Measurements from ENCODE around the gene FRMD4B. TPM values are rescaled to one million over a fixed set of nuclear protein-coding genes. Genes with fewer than 3 reads are reported as not detected.

Gene FRMD4B
- total RNA-seq, 1 donor from 2014 or later = 53.5 TPM

DNA sequence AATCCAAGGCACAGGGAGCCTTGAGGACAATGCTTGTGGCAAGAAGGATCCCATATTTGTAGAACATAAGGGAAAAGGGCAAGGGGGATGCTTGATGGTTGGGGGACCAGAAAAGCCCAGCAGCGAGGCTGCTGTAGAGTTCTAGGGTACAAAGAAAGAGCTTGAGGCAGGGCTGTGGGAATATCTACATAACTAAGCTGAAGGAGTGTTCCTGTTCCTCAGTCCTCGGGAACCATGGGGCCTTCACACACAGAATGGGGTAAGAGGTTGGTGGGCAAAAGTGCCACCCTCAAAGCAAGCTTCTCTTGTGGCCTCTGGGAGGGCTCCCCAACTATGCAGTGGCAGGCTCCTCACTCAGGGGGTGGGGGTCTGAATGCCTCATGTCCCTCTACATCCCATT lies 6.5 kb upstream of the FRMD4B start:
- Histone ChIP-seq H3K4me1 (no peaks in the 10 kb centered on the region), H3K9me3 (no peaks in the 10 kb centered on the region), H3K36me3 (no peaks in the 10 kb centered on the region), H3K27me3 (no peaks in the 10 kb centered on the region), H3K4me3 (no peak overlapping the region), H3K27ac (no peak overlapping the region)
- TF ChIP-seq POLR2A (IDR thresholded peaks at IDR 0.05) = no peak
- TF ChIP-seq POLR2AphosphoS5 (IDR thresholded peaks at IDR 0.05; ENCODE audit: insufficient read depth in 1 of 2, low read depth in 1 of 2) = no peak
- TF ChIP-seq, protein P1, sequence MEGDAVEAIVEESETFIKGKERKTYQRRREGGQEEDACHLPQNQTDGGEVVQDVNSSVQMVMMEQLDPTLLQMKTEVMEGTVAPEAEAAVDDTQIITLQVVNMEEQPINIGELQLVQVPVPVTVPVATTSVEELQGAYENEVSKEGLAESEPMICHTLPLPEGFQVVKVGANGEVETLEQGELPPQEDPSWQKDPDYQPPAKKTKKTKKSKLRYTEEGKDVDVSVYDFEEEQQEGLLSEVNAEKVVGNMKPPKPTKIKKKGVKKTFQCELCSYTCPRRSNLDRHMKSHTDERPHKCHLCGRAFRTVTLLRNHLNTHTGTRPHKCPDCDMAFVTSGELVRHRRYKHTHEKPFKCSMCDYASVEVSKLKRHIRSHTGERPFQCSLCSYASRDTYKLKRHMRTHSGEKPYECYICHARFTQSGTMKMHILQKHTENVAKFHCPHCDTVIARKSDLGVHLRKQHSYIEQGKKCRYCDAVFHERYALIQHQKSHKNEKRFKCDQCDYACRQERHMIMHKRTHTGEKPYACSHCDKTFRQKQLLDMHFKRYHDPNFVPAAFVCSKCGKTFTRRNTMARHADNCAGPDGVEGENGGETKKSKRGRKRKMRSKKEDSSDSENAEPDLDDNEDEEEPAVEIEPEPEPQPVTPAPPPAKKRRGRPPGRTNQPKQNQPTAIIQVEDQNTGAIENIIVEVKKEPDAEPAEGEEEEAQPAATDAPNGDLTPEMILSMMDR (IDR thresholded peaks at IDR 0.05) = no peak
- intact Hi-C loops (cut with DNase I) = no loop called here
- DNase-seq (ENCODE audit: extremely low spot score in 2 of 2) = no peak

DNA sequence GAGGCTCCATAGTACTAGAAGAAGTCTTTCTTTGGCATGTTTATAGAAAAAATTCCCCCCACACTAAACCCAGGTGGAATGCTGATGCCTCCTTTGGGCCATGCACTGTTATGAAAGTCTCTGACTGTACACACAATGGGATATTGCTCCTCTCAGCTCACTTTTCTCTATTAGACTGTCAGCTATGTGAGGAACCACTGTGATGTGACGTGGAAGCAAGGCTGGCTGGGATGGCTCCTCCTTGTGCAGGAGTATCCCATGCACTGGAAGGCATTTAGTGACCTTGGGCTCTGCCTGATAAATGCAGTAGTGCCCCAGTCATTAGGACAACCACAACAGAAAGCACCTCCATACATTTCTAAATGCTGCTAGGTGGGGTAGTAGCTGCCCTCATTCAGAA lies 5.7 kb upstream of the FRMD4B start:
- no peaks in the 10 kb centered on the region for H3K36me3 ChIP-seq
- no peak for DNase-seq (ENCODE audit: extremely low spot score in 2 of 2)
- intact Hi-C loops (cut with DNase I) = no loop called here
- no peaks in the 10 kb centered on the region for H3K27me3 ChIP-seq
- H3K9me3 ChIP-seq = no peaks in the 10 kb centered on the region
- TF ChIP-seq POLR2A (IDR thresholded peaks at IDR 0.05) (no peak), POLR2AphosphoS5 (IDR thresholded peaks at IDR 0.05; ENCODE audit: insufficient read depth in 1 of 2, low read depth in 1 of 2) (no peak)
- TF ChIP-seq, protein P1 (IDR thresholded peaks at IDR 0.05) = no peak
- H3K4me1 ChIP-seq = peaks cover 4% of the 10 kb centered on the region
- no peak overlapping the region for H3K4me3 ChIP-seq
- H3K27ac ChIP-seq = no peak overlapping the region

DNA sequence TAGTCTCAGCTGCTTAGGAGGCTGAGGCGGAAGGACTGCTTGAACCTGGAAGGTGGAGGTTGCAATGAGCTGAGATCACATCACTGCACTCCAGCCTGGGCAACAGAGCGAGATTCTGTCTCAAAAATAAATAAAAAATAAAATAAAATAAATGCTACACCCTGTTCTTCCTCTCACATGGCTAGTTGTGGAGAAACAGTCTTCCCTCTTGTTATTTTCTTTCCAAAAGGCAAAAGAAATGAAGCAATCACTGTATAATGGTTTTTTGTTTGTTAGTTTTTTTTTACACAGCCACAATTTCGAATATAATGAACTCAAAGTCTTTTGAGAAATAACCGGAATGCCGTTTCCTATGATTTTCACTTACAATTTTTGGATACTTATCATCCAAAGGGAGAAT lies 4.9 kb upstream of the FRMD4B start:
- H3K4me3 ChIP-seq = no peak overlapping the region
- no peak for TF ChIP-seq POLR2A (IDR thresholded peaks at IDR 0.05)
- TF ChIP-seq, protein P1 (IDR thresholded peaks at IDR 0.05) = no peak
- TF ChIP-seq POLR2AphosphoS5 (IDR thresholded peaks at IDR 0.05; ENCODE audit: insufficient read depth in 1 of 2, low read depth in 1 of 2) = no peak
- no peaks in the 10 kb centered on the region for H3K27me3 ChIP-seq
- H3K27ac ChIP-seq = no peak overlapping the region
- DNase-seq (ENCODE audit: extremely low spot score in 2 of 2) = no peak
- intact Hi-C loops (cut with DNase I) = no loop called here
- H3K9me3 ChIP-seq = no peaks in the 10 kb centered on the region
- H3K36me3 ChIP-seq = no peaks in the 10 kb centered on the region
- H3K4me1 ChIP-seq = peaks cover 12% of the 10 kb centered on the region

DNA sequence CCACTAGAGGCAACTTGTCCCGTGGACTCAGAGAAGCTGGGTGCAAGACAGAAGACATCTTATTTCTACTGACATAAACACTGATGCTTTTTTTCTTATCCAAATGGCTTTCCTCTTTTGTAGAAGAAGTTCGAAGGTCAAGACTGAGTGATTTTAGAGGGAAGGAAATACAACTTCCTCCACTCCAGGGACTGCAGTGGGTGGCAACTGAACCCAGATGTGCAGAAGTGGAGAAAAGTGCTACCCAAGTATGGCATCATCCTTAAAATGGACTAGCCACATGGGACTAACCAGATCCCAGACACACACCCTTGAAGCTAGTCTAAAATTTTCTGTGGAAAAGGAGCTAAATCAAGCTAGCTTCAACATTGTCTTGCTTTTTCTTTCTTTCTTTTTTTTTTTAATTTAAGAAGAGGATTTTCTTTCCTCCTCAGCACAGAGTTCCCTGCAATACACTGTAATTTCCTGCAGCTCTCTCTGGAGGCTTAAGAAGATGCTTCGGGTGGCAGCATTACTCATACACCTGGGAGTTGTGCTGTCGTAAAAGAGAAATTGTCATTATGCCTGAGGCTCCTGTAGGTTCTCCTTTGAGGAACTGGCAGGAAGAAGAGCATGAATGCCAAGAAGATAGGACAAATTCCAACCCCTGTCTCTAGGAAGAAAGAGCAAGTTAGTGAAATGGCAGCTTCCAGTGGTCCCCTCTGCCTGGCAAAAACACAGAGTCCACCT lies 3.8 kb upstream of the FRMD4B start:
- no peaks in the 10 kb centered on the region for H3K36me3 ChIP-seq
- H3K4me1 ChIP-seq = peaks cover 17% of the 10 kb centered on the region
- H3K4me3 ChIP-seq = no peak overlapping the region
- no peaks in the 10 kb centered on the region for H3K9me3 ChIP-seq
- no peak for TF ChIP-seq POLR2AphosphoS5 (IDR thresholded peaks at IDR 0.05; ENCODE audit: insufficient read depth in 1 of 2, low read depth in 1 of 2)
- TF ChIP-seq, protein P1 (IDR thresholded peaks at IDR 0.05) = no peak
- TF ChIP-seq POLR2A (IDR thresholded peaks at IDR 0.05) = no peak
- H3K27me3 ChIP-seq = no peaks in the 10 kb centered on the region
- no peak for DNase-seq (ENCODE audit: extremely low spot score in 2 of 2)
- intact Hi-C loops (cut with DNase I) = no loop called here
- H3K27ac ChIP-seq = no peak overlapping the region

DNA sequence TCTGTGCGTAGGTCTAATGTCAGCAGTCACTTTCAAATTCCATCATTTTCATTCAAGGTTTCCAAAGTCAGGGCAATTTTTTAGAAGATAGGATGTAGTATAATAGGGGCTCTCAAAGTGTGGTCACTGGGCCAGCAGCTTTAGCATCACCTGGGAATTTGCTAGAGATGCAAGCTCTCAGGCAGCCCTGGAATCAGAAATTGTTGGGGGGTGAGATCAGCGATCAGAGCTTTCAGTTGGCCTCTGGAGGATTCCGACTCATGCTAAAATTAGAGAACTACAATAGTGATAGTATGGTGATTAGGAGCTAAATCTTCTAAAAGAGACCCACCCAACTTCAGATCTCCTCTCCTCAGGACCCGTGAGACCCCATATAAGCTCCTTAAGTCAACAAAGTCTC lies 2.4 kb upstream of the FRMD4B start:
- H3K36me3 ChIP-seq = no peaks in the 10 kb centered on the region
- H3K4me3 ChIP-seq = no peak overlapping the region
- H3K27me3 ChIP-seq = no peaks in the 10 kb centered on the region
- no peak for DNase-seq (ENCODE audit: extremely low spot score in 2 of 2)
- no peak overlapping the region for H3K27ac ChIP-seq
- H3K9me3 ChIP-seq = no peaks in the 10 kb centered on the region
- no peak for TF ChIP-seq POLR2A (IDR thresholded peaks at IDR 0.05)
- no peak for TF ChIP-seq POLR2AphosphoS5 (IDR thresholded peaks at IDR 0.05; ENCODE audit: insufficient read depth in 1 of 2, low read depth in 1 of 2)
- TF ChIP-seq, protein P1 (IDR thresholded peaks at IDR 0.05) = no peak
- intact Hi-C loops (cut with DNase I) = no loop called here
- H3K4me1 ChIP-seq = peaks cover 17% of the 10 kb centered on the region

Data from vagina (tissue), 2 donors.